A673 (cell line): Measurements from ENCODE around the gene DGKZ.

Experiments used
- EZH2 ChIP-seq: fragments of 200-600 bp; sonication (generic); IDR thresholded peaks from 2 replicates; pipeline ENCODE4 v1.6.1; 2017; ENCODE audit warnings: borderline replicate concordance, low read depth, mild to moderate bottlenecking, mixed read lengths, antibody characterized with exemption, low read length; ENCODE audit not compliant: poor library complexity, severe bottlenecking
- TF ChIP-seq, protein P1 (sequence below): fragments of 300-800, 200-600 bp; sonication (generic); conservative IDR thresholded peaks from 2 replicates; pipeline ENCODE4 v1.5.1; 2017; ENCODE audit warnings: low read depth, mild to moderate bottlenecking, antibody characterized with exemption, low read length, moderate library complexity, mixed read lengths

DNA sequence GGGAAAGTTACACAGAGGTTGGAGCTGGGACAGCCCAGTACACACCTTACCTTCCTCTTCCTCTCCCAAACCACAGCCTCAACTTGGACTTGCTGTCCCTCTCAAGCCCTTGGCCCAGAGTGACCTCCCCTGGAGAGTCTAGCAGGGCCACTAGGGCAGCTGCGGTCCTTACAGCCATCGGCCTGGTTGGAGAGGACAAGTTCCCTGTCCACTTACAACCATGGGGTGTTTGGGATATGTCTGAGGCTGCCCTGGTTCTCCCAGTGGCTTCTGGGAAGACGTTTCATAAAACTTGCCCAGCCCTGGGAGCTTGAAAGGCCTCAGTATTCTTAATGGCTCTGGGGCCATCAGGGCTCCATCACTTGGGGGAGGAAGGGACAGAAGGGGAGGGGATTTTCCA is 13.1 kb upstream of the DGKZ start:
- TF ChIP-seq, protein P1, sequence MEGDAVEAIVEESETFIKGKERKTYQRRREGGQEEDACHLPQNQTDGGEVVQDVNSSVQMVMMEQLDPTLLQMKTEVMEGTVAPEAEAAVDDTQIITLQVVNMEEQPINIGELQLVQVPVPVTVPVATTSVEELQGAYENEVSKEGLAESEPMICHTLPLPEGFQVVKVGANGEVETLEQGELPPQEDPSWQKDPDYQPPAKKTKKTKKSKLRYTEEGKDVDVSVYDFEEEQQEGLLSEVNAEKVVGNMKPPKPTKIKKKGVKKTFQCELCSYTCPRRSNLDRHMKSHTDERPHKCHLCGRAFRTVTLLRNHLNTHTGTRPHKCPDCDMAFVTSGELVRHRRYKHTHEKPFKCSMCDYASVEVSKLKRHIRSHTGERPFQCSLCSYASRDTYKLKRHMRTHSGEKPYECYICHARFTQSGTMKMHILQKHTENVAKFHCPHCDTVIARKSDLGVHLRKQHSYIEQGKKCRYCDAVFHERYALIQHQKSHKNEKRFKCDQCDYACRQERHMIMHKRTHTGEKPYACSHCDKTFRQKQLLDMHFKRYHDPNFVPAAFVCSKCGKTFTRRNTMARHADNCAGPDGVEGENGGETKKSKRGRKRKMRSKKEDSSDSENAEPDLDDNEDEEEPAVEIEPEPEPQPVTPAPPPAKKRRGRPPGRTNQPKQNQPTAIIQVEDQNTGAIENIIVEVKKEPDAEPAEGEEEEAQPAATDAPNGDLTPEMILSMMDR = no peak
- no peak for TF ChIP-seq EZH2
